Esophagus muscularis mucosa (tissue), 4 donors: ENCODE data around the gene NCAM1. TPM values are rescaled to one million over a fixed set of nuclear protein-coding genes. Genes with fewer than 3 reads are reported as not detected.

Experiments
- DNase-seq: peaks from one replicate; pipeline ENCODE4 v3.0.0-alpha.2; 2017; ENCODE audit errors: extremely low spot score
- H3K27ac ChIP-seq, 4 donors: fragments of 200-600 bp; sonication (generic); replicated peaks in 1 of 4; 1 replicate in 3 of 4; 2 replicates in 1 of 4; pipeline ENCODE4 v1.5.1; 2016 to 2019; ENCODE audit warnings: mild to moderate bottlenecking in 1 of 4
- H3K27me3 ChIP-seq, 4 donors: fragments of 200-600 bp; sonication (generic); one replicate each; pipeline versions ENCODE4 v1.5.1 to v1.6.0; 2016 to 2019
- H3K36me3 ChIP-seq, 4 donors: fragments of 200-600 bp; sonication (generic); one replicate each; pipeline ENCODE4 v1.5.1; 2016 to 2019
- H3K4me1 ChIP-seq, 4 donors: fragments of 200-600 bp; sonication (generic); one replicate each; pipeline ENCODE4 v1.5.1; 2016 to 2019
- H3K4me3 ChIP-seq, 4 donors: fragments of 200-600 bp; sonication (generic); 1 replicate in 2 of 4; 2 replicates in 2 of 4; pipeline ENCODE4 v1.5.1; 2016 to 2019; ENCODE audit warnings: mild to moderate bottlenecking in 4 of 4, moderate library complexity in 1 of 4
- H3K9me3 ChIP-seq, 4 donors: fragments of 200-600 bp; sonication (generic); 1 replicate in 3 of 4; 2 replicates in 1 of 4; pipeline ENCODE4 v1.5.1; 2016 to 2019
- CTCF ChIP-seq, 3 experiments: fragments of 200-600 bp in 2 of 3; fragments of 450-650 bp in 1 of 3; sonication (generic) in 2 of 3; IDR thresholded peaks; one replicate each; pipeline ENCODE4 v1.5.1; 2017 to 2019; ENCODE audit warnings: antibody characterized with exemption in 3 of 3, mild to moderate bottlenecking in 2 of 3, moderate library complexity in 1 of 3
- EP300 ChIP-seq: sonication (generic); formaldehyde crosslinking; IDR thresholded peaks from one replicate; pipeline ENCODE4 v1.6.1; 2017; ENCODE audit warnings: antibody characterized with exemption
- POLR2A ChIP-seq: fragments of 450-650 bp; IDR thresholded peaks from one replicate; pipeline ENCODE4 v1.6.1; 2017; ENCODE audit warnings: antibody characterized with exemption, moderate library complexity, mild to moderate bottlenecking, low read depth
- POLR2AphosphoS5 ChIP-seq, 2 donors: sonication (generic); formaldehyde crosslinking; IDR thresholded peaks; one replicate each; pipeline ENCODE4 v1.6.1; 2017; ENCODE audit warnings: antibody characterized with exemption in 2 of 2
- WGBS: methylation state at CpG from one replicate; pipeline ENCODE4 v1.1.5; 2018; 5-methylcytosine and 5-hydroxymethylcytosine counted together
- intact Hi-C: fragments of 100-400 bp; cut with DNase I; formaldehyde crosslinking; loops from one replicate; pipeline ENCODE4 v1.15.1; 2023
- total RNA-seq, 4 donors: library from RNA; depleted of rRNA; stranded (reverse); fragments of >200 nt; gene quantifications; one replicate each; pipeline versions ENCODE4 v1.1.0 to v1.2.1, GENCODE V29; 2016

NCAM1 gene
- total RNA-seq, 4 donors from 2014 or later = 83.5 to 161 (median 95.2) TPM

DNA sequence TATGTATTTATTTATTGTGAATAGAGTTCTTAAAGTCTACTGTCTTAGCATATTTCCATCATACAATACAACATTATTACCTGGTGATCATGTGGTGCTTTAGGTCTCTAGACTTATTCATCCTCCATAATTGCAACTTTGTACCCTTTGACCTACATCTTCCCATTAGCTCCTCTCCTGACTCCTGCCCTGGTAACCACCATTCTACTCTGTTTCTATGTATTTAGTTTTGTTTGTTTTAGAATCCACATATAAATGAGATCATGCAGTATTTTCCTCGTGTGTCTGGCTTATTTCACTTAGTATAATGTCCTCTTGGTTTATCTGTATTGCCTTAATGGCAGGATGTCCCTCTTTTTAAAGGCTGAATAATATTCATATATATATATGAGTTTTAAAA, 22.7 kb downstream of the NCAM1 start:
- DNase-seq = no peak
- no peaks in the 10 kb centered on the region for H3K27me3 ChIP-seq
- H3K36me3 ChIP-seq = no peaks in the 10 kb centered on the region
- intact Hi-C loops = no loop called here
- peaks cover 0 to 20% (median 15%) of the 10 kb centered on the region in 4 donors for H3K9me3 ChIP-seq
- no peak for TF ChIP-seq EP300
- TF ChIP-seq POLR2A = no peak
- TF ChIP-seq POLR2AphosphoS5 (IDR thresholded peaks at IDR 0.05) = no peak
- TF ChIP-seq CTCF (IDR thresholded peaks at IDR 0.05) = no peak
- 29% methylated on average over 1 of the region's 1 CpG for WGBS
- H3K4me3 ChIP-seq = no peak overlapping the region
- H3K27ac ChIP-seq = no peak overlapping the region
- H3K4me1 ChIP-seq = no peaks in the 10 kb centered on the region

DNA sequence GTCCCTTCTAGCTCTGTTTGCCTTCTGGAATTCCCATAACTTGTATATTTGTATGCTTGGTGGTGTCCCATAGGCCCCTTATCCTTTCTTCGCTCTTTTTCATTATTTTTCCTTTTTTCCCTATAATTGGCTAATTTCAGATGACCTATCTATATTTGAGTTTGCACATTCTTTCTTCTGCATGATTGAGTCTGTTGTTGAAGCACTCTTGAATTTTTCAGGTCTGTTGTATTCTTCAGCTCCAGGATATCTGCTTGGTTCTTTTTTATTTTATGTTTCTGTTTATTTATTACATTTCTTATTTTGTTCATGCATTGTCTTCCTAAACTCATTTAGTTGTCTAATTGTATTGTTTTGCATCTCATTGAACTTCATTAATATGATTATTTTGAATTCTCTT, 28.0 kb downstream of the NCAM1 start:
- no peak for DNase-seq
- Histone ChIP-seq H3K4me1 (no peaks in the 10 kb centered on the region), H3K27me3 (no peaks in the 10 kb centered on the region), H3K27ac (no peak overlapping the region), H3K9me3 (peaks cover 0 to 33% (median 24%) of the 10 kb centered on the region in 4 donors), H3K4me3 (no peak overlapping the region), H3K36me3 (no peaks in the 10 kb centered on the region)
- intact Hi-C loops = no loop called here
- WGBS = 96% methylated on average over 1 of the region's 1 CpG
- no peak for TF ChIP-seq POLR2A
- no peak for TF ChIP-seq CTCF (IDR thresholded peaks at IDR 0.05)
- TF ChIP-seq POLR2AphosphoS5 (IDR thresholded peaks at IDR 0.05) = no peak
- TF ChIP-seq EP300 = no peak

- Histone ChIP-seq H3K36me3 (no peaks in the 10 kb centered on the region), H3K4me3 (no peak overlapping the region), H3K9me3 (peaks cover 0 to 14% (median 10%) of the 10 kb centered on the region in 4 donors), H3K27ac (no peak overlapping the region), H3K4me1 (no peaks in the 10 kb centered on the region), H3K27me3 (no peaks in the 10 kb centered on the region)
- TF ChIP-seq EP300 = no peak
- intact Hi-C loops = no loop called here
- no peak for DNase-seq
Measured at GRCh38 chr11:112993808-112994207, 32.6 kb downstream of the NCAM1 start.

- 67% methylated on average over 2 of the region's 2 CpGs for WGBS
- no peaks in the 10 kb centered on the region for H3K27me3 ChIP-seq
- H3K27ac ChIP-seq = no peak overlapping the region
- H3K4me3 ChIP-seq = no peak overlapping the region
- intact Hi-C loops = no loop called here
- H3K4me1 ChIP-seq = no peaks in the 10 kb centered on the region
- H3K36me3 ChIP-seq = no peaks in the 10 kb centered on the region
- DNase-seq = no peak
- TF ChIP-seq EP300 (no peak), POLR2A (no peak), CTCF (IDR thresholded peaks at IDR 0.05) (no peak), POLR2AphosphoS5 (IDR thresholded peaks at IDR 0.05) (no peak)
- no peaks in the 10 kb centered on the region for H3K9me3 ChIP-seq
Measured at GRCh38 chr11:112995423-112996090, 34.3 kb downstream of the NCAM1 start.

DNA sequence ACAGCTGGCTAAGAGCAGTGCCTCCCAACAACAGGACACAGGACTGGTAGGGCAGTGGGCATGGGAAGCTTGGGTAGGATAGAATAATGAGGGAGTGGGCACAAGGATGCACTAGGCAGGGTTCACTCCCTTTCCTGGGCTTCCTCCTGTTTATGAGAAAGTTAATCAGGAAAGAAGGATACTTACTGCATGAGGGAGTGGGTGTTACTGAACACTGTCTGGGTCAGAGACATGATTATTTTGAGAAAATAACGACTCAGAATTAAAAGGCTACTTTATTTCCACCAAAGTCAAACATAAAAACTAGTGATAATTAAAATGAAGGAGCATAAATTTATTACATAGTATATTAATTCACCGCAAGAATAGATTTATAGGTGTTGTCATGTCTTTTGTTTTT, 35.8 kb downstream of the NCAM1 start:
- TF ChIP-seq CTCF (IDR thresholded peaks at IDR 0.05) (no peak), EP300 (no peak), POLR2AphosphoS5 (IDR thresholded peaks at IDR 0.05) (no peak), POLR2A (no peak)
- intact Hi-C loops = no loop called here
- Histone ChIP-seq H3K27me3 (no peaks in the 10 kb centered on the region), H3K9me3 (no peaks in the 10 kb centered on the region), H3K4me1 (peaks cover 0 to 6% (median 5%) of the 10 kb centered on the region in 4 donors), H3K27ac (no peak overlapping the region), H3K36me3 (no peaks in the 10 kb centered on the region), H3K4me3 (no peak overlapping the region)
- DNase-seq = no peak
- WGBS = 83% methylated on average over 2 of the region's 2 CpGs
